ENCODE data around the gene KIAA0319L. TPM values are rescaled to one million over a fixed set of nuclear protein-coding genes. Genes with fewer than 3 reads are reported as not detected.

Gene KIAA0319L
- total RNA-seq, 1 donor from 2014 or later = 60.5 TPM

- H3K4me3 ChIP-seq (ENCODE audit: low read depth, low read length) = no peak overlapping the region
- DNase-seq (ENCODE audit: low read depth) = no peak
- no peaks in the 10 kb centered on the region for H3K27me3 ChIP-seq (ENCODE audit: control insufficient read depth, insufficient read depth, low read length)
- TF ChIP-seq CTCF (IDR thresholded peaks at IDR 0.05; ENCODE audit: insufficient read depth, low read length, poor library complexity, severe bottlenecking) = no peak
- no peaks in the 10 kb centered on the region for H3K36me3 ChIP-seq (ENCODE audit: control insufficient read depth, insufficient read depth, low read length)
Measured at GRCh38 chr1:35408925-35409324, 148.3 kb downstream of the KIAA0319L start.

GRCh38 chr1:35407743-35408142 lies 149.5 kb downstream of the KIAA0319L start:
- H3K36me3 ChIP-seq (ENCODE audit: control insufficient read depth, insufficient read depth, low read length) = no peaks in the 10 kb centered on the region
- H3K27me3 ChIP-seq (ENCODE audit: control insufficient read depth, insufficient read depth, low read length) = no peaks in the 10 kb centered on the region
- no peak overlapping the region for H3K4me3 ChIP-seq (ENCODE audit: low read depth, low read length)
- DNase-seq (ENCODE audit: low read depth) = no peak
- TF ChIP-seq CTCF (IDR thresholded peaks at IDR 0.05; ENCODE audit: insufficient read depth, low read length, poor library complexity, severe bottlenecking) = no peak

GRCh38 chr1:35406103-35406502 lies 151.1 kb downstream of the KIAA0319L start:
- Histone ChIP-seq H3K36me3 (ENCODE audit: control insufficient read depth, insufficient read depth, low read length) (no peaks in the 10 kb centered on the region), H3K27me3 (ENCODE audit: control insufficient read depth, insufficient read depth, low read length) (no peaks in the 10 kb centered on the region), H3K4me3 (ENCODE audit: low read depth, low read length) (no peak overlapping the region)
- no peak for TF ChIP-seq CTCF (IDR thresholded peaks at IDR 0.05; ENCODE audit: insufficient read depth, low read length, poor library complexity, severe bottlenecking)
- DNase-seq (ENCODE audit: low read depth) = no peak

- H3K4me3 ChIP-seq (ENCODE audit: low read depth, low read length) = no peak overlapping the region
- DNase-seq (ENCODE audit: low read depth) = no peak
- no peaks in the 10 kb centered on the region for H3K27me3 ChIP-seq (ENCODE audit: control insufficient read depth, insufficient read depth, low read length)
- TF ChIP-seq CTCF (IDR thresholded peaks at IDR 0.05; ENCODE audit: insufficient read depth, low read length, poor library complexity, severe bottlenecking) = no peak
- no peaks in the 10 kb centered on the region for H3K36me3 ChIP-seq (ENCODE audit: control insufficient read depth, insufficient read depth, low read length)
Measured at GRCh38 chr1:35401049-35401448, 156.2 kb downstream of the KIAA0319L start.

- Histone ChIP-seq H3K4me3 (ENCODE audit: low read depth, low read length) (no peak overlapping the region), H3K36me3 (ENCODE audit: control insufficient read depth, insufficient read depth, low read length) (peaks cover 3% of the 10 kb centered on the region), H3K27me3 (ENCODE audit: control insufficient read depth, insufficient read depth, low read length) (no peaks in the 10 kb centered on the region)
- DNase-seq (ENCODE audit: low read depth) = no peak
- no peak for TF ChIP-seq CTCF (IDR thresholded peaks at IDR 0.05; ENCODE audit: insufficient read depth, low read length, poor library complexity, severe bottlenecking)
Measured at GRCh38 chr1:35398739-35399138, 158.5 kb downstream of the KIAA0319L start.

GRCh38 chr1:35394386-35394785 lies 162.8 kb downstream of the KIAA0319L start:
- H3K36me3 ChIP-seq (ENCODE audit: control insufficient read depth, insufficient read depth, low read length) = peaks cover 3% of the 10 kb centered on the region
- no peaks in the 10 kb centered on the region for H3K27me3 ChIP-seq (ENCODE audit: control insufficient read depth, insufficient read depth, low read length)
- no peak for TF ChIP-seq CTCF (IDR thresholded peaks at IDR 0.05; ENCODE audit: insufficient read depth, low read length, poor library complexity, severe bottlenecking)
- no peak for DNase-seq (ENCODE audit: low read depth)
- H3K4me3 ChIP-seq (ENCODE audit: low read depth, low read length) = no peak overlapping the region
